Testis (tissue), 2 donors: ENCODE results near the gene SERPINB6.

Experiments used
- CTCF ChIP-seq, 3 experiments: fragments of 450-650 bp in 2 of 3; fragments of 200-600 bp in 1 of 3; sonication (generic) in 1 of 3; IDR thresholded peaks; one replicate each; pipeline ENCODE4 v1.5.1; 2016 to 2019; ENCODE audit warnings: antibody characterized with exemption in 3 of 3, mild to moderate bottlenecking in 2 of 3, moderate library complexity in 1 of 3
- POLR2A ChIP-seq: fragments of 450-650 bp; IDR thresholded peaks from one replicate; pipeline ENCODE4 v1.6.1; 2017; ENCODE audit warnings: antibody characterized with exemption, mild to moderate bottlenecking, moderate library complexity

DNA sequence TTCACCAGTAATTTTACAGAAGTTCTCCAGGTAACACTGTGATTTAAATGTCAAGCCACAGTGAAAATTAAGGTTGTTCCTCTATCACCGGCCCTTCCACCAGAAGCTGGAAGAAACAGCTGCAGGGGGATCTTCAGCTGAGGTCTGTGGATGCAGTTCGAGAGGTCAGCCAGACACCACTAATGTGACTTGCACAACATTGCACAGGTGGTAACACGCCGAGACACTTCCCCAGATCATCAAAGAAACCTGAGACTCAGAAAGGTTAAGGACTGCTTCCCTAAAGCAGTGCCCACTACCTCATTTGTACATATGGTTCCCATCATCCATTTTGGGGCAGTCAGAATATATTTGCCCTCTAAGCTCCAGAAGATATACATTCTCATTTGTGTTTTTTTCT, 60.2 kb downstream of the SERPINB6 start:
- no peak for TF ChIP-seq POLR2A
- TF ChIP-seq CTCF (IDR thresholded peaks at IDR 0.05) = no peak
